ENCODE results near the gene DSC1. TPM values are rescaled to one million over a fixed set of nuclear protein-coding genes. Genes with fewer than 3 reads are reported as not detected.
"Not testable (repeated sequence)": the region's sequence is repeated elsewhere in the genome, so short reads cannot be mapped to it uniquely, and the experiment has no call there.

Gene DSC1
- polyA plus RNA-seq, 3 donors: 2.0 to 3.0 (median 2.0) TPM

DNA sequence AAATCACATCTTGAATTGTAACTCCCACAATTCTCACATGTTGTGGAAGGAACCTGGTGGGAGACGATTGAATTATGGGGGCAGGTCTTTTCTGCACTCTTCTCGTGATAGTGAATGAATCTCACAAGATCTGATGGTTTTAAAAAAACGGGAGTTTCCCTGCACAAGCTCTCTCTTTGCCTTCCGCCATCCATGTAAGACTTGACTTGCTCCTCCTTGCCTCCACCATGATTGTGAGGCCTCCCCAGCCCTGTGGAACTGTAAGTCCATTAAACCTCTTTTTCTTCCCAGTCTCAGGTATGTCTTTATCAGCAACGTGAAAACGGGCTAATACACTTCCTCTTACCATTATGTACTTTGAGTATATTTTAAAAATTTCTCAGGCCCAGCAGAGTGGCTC lies 14.7 kb upstream of the DSC1 start:
- not testable (repeated sequence) for DNase-seq (ENCODE audit: low read depth in 3 of 3, low spot score in 2 of 3)

DNA sequence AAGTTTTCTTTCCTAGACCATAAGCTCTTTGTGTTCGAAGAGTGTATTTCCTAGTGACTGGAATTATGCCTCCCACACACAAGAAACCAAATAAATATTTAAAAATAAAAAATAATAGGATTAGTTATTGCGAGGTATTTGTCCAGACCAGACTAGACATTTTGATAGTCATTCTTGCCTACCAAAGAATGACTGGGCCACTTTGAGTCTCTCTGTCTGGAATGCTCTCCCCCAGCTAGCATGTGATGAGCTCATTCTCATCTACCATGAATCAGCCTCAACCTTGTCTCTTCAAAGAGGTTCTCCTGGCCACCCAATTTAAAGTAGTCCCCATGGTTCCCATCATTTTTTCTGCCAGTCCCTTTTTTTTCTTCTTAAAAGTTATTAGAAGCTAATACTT lies 13.9 kb upstream of the DSC1 start:
- no peak for DNase-seq (ENCODE audit: low read depth in 3 of 3, low spot score in 2 of 3)

DNA sequence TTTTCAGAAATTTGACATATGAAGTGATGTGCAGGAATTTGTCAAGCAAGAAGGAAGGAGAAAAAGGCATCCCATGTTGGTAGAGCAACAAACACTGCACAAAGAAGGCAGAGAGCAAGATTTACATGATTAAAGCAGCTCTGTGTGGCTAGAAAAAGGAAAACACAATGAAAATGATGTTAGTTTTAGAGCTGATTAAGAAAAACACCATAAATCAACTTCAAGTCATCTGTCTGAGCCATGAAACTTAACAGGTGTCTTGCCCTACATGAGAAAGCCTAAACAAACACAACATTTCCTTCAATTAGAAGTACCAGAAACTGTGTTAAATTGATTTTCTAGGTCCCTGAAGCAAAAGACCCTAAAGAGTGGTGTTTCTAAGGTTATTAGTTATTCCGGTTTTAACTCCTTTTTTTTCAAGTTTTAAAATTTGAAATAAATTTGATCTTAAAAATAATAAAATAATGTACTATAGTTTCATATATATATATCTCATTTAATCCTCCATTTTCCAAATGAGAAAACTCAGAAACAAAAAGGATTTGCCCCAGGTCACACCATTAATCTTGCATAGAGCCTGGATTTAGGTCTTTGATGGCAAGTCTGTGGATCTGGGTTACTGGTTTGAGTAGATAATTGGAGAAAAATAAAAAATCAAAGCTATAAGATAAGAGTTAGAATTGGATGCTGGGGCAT lies 8.6 kb upstream of the DSC1 start:
- no peak for DNase-seq (ENCODE audit: low read depth in 3 of 3, low spot score in 2 of 3)

DNA sequence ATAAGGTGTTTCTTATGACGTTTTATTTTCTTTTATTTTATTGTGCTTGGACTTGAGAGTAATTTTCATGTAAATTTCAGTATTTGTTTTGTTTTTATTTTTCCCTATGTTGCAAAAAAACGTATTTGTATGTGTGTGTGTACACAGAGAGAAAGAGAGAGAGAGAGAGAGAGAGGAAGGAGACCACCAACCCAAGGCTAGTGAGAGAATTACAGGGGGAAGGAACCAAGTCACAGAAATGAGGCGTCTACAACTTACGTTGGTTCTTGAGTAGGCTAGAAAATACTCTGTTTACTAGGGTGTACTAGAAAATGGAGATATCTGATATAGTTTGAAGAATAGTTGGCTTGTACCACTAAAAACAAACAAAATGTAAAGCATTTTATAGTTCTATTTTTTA lies 7.7 kb upstream of the DSC1 start:
- no peak for DNase-seq (ENCODE audit: low read depth in 3 of 3, low spot score in 2 of 3)

DNA sequence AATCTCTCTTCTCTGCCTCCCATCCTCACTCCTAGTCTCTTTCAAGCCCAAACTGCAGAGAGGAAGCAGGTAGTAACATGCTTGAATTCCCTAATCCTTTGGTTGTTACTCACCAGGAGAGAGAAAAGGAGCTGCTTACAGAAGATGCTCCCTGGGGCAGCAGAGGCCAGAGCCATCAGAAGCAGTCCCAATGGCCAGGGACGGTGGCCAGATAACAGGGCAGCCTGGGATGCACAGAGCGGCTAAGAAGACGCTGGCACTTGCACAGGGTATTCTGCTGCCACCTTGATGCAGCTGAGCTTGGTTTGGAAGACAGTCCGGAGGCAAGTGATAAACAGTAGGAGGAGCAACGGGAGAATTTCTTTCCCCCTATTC lies 250 bp downstream of the DSC1 start:
- no peak for DNase-seq (ENCODE audit: low read depth in 3 of 3, low spot score in 2 of 3)

DNA sequence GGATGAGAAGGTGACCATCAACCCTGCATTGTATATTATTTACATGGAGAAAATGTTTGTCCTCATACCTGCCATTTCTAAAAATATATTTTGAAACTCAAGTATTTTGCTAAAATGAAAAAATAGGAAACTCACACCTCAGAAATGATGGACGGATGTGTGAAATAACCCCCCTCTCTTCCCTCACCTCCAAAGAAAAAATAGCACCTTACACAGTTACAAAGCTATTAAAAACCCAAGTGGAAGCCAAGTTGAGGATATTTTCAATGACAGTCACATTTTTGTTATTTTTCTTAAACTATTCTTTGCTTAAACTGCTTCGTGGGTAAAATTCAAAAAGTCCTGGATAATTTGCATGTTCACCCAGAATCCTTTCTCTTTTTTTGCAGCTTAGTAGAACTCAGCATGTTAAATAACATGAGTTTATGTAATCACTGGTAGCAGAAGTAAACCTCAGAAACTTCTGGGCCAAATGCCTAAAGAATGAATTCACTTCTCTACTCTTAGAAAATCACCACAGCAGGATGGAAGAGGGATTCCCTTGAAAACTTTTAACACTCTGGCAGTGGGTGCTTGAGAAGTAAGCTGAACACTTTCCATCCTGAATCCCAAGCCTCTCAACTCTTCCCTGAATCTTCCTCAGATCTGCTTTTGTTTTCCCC lies 768 bp downstream of the DSC1 start:
- no peak for DNase-seq (ENCODE audit: low read depth in 3 of 3, low spot score in 2 of 3)

DNA sequence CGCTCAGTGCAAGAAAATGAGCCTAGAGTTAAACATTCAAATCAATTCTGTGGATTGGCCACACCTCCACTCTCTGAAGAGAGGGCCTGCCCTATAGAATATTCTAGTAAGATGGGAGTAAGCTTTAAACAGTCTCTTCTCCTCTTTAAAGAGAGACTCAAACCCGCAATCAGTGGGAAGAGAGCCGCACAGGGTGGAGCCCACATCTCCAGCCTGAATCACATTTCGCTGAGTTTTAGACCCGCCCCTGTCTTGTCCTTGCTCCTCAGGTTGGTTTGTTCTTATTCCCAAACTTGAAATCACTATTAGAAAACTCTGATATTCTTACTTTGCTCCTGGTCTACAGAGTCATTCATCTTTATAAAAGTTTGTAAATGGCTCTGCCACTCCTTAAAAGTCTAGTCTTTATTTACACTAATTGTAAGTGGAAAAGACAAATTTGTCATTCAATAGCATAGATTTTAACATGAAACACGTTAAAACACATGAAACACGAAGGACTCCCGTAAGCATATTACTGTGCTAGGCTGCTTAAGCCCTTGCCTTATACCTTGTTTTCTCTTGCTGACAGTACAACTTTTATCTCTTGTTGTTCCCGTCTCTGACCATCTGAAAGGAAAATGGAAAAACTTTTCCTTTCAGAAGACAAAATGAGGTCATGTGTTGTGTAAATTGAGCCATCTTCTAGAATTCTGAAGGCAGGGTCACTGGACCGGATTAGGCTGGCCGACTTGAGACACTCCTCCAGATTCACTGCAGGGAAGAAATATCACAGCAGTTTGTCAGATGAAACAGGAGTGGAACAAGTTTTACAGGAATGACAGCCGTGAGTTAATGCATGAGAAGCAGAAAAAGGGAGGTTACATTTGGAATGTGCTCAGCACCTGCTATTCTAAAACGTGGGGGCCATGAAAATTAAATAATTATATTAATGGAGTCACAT lies 5.6 kb downstream of the DSC1 start:
- peak; percentile 32 to 65 (median 38) for DNase-seq (ENCODE audit: low read depth in 3 of 3, low spot score in 2 of 3)

DNA sequence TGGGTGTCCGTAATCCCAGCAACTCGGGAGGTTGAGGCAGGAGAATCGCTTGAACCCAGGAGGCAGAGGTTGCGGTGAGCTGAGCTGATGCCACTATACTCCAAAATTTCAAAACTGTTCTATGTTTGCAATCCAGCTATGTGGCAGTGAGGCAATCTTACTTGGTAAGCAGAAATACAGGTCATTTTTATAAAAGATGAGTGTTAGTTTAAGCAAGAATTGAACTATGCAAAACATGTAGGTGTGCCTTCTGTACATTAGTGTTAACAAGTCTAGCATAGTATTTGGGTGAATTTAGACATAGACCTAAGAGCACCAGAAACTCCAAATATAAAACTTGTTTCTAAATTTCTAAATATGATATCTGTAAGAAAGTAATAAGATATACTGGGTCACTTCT lies 7.2 kb downstream of the DSC1 start:
- no peak for DNase-seq (ENCODE audit: low read depth in 3 of 3, low spot score in 2 of 3)

DNA sequence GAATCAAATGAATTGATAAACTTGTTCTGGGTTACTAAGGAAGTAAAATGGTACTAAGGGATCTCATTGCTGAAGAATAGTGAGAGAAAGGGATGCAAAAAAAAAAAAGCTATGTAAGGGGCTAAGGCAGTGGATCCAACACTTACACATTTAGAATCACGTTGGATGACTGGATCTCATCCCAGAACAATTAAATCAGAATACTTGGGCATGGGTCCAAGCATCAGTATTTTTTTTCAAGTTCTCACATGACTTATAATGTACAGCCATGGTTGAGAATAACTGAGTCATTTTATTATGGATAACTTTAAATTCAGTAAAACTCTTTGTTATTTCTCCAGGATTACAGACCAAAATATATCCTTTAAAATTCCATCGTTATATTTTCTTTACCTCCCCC lies 8.5 kb downstream of the DSC1 start:
- DNase-seq (ENCODE audit: low read depth in 3 of 3, low spot score in 2 of 3): no peak

DNA sequence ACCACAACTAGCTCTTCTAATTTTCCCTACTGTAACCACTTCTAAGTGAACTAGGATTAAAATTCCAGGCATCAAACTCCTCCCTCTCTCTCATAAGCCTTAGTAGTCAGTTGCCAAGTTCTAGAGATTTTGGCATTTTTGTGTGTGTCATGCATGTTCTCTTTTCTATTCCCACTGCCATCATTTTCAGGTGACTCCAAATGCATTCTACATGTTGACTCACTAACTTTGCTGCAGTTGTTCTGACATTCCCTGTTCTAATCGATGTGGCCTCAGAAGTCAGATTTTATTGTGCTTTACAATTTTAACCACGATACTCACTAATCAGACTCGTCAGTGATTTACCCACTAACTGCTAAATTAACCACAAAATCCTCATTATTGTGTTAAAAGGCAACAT lies 13.3 kb downstream of the DSC1 start:
- DNase-seq (ENCODE audit: low read depth in 3 of 3, low spot score in 2 of 3): no peak

DNA sequence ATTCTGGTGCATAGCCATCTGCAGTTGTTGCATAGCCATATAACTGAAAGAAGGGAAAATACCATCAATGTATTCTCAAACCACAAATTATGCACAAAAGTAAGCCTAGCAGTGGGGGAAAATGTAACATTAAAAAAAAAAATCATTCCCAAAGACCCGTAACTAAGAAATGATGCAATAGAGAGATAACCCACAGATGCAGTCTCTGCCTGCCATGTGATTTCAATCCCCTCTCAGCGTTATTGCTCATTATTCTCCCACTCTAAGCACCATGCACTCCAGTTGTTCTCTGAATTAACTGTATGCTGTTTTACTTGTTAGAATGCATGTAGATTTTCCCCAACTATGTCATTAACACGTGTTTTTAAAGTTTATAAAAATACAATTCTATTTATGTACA lies 14.1 kb downstream of the DSC1 start:
- DNase-seq (ENCODE audit: low read depth in 3 of 3, low spot score in 2 of 3): no peak

DNA sequence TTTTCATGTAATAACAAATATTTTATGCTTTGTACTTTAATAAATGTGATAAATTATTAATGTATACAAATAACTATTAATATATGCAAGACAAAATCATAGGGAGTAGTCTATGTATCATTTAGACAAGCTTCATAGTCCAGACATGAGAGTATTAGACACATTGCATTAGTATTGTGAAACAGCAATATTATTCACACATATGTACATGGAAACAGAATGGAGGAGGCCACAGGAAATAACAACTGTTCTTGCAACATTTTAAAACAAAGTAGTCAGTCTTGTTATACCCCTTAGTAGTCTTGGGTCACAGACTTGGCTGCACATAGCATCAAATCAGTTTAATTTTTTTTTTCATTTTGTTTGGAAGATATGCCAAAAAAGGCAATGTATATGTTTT lies 15.8 kb downstream of the DSC1 start:
- no peak for DNase-seq (ENCODE audit: low read depth in 3 of 3, low spot score in 2 of 3)

DNA sequence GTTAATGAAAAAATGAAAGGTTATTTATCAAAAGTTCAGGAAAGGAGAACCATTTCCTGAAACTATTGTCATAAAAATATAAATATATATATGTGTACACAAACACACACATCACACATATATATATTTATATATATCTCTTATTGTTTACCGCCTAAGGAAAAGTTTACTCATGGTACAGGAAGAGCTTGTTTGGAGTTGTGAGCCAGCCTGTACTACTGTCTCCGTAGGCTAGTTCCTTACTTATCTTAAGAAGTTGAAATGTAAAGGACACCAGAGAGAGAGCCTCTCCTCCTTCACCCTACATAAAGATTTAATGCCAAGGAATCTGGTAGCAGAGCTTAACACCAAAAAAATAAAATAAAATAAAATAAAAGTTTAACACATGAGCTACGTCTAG lies 19.6 kb downstream of the DSC1 start:
- DNase-seq (ENCODE audit: low read depth in 3 of 3, low spot score in 2 of 3): no peak

DNA sequence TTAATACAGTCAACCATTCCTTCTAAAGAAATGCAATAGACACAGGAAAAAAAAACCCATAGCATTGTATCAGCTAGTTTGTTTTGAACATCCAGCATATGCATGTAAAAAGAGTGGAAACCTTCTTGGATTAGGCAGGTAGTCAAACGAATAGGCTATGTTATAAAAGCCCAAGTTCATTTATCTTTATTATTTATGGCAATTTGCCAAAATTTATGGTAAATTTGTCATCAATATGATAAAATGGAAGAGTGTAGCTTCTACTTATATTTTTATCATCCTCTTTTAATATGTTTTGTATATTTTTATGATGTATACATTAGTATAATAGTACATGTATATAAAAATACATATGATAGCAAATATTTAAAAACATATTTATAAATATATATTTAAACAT lies 23.9 kb downstream of the DSC1 start:
- DNase-seq (ENCODE audit: low read depth in 3 of 3, low spot score in 2 of 3): no peak

DNA sequence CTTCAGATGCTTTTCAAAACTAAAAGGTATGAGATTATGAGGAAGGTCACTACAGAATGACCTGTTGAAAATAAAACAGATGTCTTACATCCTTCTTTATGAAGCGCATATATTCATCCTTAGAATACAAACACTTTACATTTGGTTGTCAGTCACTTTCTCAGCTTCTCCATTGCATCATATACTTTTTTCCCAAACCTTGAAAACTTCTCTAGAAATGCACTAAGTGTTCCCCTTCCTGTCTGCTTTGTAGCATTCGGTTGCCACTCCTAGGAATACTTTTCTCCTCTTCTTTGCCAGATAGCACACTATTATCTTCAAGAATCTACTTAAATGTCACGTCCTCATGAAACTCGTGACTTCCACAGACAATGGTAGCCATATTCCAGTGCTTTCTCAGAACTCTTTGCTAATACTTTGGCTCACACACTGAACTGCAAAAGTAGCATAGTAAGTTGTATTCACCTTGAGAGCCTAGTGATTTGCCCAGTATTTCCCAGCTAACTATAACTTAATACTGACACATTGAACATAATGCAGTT lies 27.6 kb downstream of the DSC1 start:
- DNase-seq (ENCODE audit: low read depth in 3 of 3, low spot score in 2 of 3): no peak

DNA sequence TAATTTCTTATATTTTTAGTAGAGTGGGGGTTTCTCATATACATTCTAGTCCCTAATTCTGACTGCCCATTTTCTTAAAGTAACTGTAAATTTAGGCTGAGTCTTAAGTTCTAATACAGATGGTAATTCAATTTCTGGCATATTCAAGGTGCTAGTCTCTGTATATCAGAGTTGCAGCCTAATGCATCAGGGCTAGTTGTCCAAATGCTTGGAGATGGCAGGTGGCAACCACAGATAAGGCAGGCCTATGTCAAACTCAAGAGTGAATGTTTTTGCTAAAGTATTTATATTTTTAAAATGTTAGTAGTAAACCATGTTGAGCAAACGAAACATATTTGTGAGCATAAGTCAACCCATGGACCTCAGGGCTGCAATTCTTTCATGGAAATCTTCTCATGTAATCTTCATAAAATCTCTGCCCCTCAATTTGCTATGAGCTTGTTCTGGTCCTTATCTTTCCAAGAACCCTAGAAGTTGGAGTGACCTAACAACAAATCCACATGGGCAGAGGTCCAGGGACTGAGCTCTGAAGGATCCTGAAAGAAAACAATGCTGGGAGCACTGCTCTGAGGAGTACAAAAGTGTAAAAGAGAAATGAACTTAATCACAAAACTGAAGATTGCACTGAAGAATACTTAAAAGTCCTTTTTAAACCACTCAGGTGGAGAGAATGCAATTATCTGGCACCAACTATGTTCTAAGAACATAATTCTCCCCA lies 33.1 kb downstream of the DSC1 start:
- no peak for DNase-seq (ENCODE audit: low read depth in 3 of 3, low spot score in 2 of 3)

DNA sequence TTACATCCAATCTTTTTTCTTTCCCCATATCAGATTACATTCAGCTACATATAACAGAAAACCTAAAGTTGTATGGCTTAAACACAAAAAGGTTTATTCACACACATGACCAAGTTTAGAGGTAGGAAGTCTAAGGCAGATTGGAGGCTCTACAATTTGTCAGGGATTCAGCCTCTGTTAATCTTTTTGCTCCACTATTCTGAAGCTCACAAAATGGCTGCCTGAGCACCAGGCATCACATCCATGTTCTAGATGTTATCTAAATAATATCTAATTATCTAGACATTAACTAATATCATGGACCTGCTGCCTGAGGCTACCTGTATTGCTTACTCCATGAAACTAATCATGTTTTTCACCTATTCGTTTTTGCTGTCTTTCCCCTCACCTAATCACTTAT lies 36.8 kb downstream of the DSC1 start:
- no peak for DNase-seq (ENCODE audit: low read depth in 3 of 3, low spot score in 2 of 3)

DNA sequence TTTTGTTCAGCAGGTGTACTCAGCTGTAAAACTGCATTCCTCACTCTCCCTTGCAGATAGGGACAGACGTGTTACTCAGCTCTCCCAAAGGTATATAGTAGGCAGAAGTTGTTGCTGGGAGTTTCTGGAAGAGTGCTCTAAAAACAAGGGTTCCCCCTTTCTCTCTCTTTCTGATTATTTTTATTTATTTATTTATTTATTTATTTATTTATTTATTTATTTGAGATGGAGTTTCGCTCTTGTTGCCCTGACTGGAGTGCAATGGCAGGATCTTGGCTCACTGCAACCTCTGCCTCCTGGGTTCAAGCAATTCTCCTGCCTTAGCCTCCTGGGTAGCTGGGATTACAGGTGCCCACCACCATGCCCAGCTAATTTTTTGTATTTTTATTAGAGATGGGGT lies 39.5 kb downstream of the DSC1 start:
- not testable (repeated sequence) for DNase-seq (ENCODE audit: low read depth in 3 of 3, low spot score in 2 of 3)

DNA sequence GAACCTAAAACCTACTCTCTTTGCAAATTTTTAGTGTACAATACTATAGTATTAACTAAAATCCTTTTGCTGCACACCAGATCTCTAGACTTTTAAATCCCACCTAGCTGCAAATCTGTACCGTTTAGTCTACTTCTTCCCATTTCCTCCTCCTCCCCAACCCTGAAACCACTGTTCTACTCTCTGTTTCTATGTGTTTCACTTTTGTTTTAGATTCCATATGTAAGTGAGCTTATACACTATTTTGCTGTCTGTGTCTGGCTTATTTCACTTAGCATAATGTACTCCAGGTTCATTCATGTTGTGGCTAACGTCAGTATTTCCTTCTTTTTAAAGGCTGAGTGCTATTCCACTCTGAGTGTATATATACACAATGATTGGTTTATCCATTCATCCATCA lies 42.1 kb downstream of the DSC1 start:
- DNase-seq (ENCODE audit: low read depth in 3 of 3, low spot score in 2 of 3): no peak

DNA sequence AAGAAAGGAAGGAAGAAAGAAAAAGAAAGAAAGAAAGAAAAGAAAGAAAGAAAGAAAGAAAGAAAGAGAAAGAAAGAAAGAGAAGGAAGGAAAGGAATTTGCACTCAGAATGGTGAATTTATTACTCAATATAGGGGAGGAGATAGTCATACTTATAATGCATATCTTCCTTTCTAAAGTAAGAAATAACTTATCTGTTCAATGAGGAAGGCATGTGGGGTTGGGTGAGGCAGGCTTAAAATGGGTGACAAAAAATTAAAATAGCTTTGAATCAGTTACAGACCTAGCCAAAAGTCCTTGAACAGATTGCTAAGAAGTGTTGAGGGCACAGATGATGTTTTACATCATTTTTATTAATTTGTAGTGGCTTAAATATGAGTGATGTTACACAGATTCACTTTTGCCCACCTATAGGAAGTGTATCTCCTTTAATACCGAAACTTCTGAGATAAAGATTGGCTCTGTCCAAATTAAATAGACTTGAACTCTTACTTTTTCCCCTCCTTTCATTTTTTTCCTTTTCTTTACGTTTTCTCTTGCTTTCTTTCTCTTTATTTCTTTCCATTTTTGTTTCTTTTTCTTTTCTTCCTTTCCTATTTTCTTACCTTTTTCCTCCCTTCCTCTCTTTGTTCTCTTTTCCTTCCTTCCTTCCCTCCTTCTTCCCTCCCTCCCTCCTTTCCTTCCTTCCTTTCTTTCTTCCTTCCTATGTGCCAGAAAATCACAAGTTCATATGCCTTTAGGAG lies 45.6 kb downstream of the DSC1 start:
- DNase-seq (ENCODE audit: low read depth in 3 of 3, low spot score in 2 of 3): no peak
